ENCODE measurements around the gene UNC13B.
"Not testable (repeated sequence)": the region's sequence is repeated elsewhere in the genome, so short reads cannot be mapped to it uniquely, and the experiment has no call there.

UNC13B gene

DNA sequence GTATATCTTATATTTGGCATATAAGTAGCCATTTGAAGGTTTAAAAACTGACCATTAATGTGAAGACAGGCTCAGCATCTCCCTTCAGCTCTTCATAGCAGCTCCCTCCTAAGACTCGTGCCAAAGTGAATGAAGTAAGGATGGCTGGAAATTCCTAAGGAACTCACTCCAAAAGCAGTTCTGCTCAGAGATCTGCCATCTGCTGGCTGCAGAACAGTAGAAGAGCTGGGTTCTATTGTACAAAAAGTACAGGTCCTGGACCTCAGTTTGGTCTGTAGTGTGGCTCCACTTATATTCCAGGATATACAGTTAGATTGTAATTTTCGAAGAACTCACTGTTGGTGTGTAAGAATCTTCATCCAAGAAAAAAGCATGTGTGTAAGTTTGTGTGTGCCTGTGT, 223.2 kb downstream of the UNC13B start:
- DNase-seq: no peak

DNA sequence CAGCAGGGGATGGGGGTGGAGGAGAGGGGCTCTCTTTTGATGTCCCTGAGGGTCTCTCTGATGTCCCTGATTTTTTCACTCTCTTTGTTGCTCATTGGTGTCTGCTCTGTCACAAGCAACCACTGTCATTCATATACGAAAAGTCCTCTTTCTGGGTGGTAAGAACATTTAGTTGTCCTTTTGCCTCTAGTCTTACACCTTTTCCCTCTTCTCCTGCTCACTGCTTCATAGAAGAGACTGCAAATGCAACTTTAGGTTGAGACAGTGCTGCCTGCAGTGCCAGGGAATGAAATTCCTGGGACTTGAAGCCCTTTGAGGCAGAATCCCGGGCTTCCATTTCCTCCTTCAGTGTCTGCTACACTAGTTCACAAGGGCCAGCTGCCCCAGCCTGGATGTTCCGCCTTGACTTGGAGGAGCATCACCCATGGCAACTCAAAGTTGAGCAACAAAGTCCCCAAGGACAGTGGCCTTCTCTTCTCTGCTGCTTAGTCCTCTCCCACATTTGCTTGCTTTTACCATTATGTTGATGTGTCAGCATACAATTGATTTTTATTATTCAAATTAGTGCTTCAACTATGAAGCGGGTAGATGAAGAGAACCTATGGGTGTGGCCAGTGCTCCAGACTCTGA, 233.4 kb downstream of the UNC13B start:
- no peak for DNase-seq

DNA sequence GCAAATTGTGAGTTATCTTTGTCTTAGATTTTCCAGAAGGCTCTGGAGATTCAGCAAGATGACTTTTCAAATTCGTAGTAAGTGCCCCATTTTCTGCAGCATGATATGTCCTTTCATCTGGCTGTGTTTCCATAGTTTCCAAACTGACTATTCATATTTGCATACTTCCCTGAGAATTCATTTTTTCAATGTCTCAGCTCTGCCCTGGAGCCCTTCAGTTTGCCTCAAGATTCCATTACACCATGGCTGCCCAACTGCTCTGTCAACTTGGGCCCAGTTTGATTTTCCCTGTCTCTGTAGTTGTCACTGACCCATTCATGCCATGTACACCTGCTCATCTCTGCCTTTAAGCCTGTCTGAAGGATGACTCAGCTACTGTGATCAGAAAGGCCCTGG, 233.9 kb downstream of the UNC13B start:
- DNase-seq: no peak

DNA sequence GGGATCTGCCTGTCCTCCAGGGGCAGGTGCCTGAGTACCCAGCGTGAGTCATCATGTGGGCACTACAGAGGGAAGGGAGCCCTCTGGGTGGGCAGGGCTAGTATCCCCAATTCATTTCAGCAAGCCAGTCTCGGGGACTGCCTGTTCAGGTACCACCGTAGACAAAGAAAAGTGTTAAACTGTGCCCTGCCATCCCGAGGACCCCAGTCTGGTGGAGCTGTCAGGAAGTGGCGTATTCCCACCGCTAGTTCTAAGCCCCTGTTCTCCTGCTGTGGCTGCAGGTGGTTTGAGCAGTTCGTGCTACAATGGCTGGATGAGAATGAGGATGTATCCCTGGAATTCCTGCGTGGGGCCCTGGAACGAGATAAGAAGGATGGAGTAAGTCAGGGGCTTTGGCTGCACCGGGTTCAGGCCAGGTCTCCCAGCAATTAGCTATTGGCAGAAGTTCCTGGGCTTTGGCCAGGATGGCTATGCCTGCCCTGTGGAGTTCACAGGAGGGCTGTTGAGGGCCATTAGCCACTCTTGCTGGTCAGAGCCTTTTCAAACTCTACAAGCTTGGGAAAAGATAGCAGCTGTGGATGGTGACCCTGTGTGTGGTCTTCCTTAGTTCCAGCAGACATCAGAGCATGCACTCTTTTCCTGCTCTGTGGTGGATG, 234.9 kb downstream of the UNC13B start:
- no peak for DNase-seq

DNA sequence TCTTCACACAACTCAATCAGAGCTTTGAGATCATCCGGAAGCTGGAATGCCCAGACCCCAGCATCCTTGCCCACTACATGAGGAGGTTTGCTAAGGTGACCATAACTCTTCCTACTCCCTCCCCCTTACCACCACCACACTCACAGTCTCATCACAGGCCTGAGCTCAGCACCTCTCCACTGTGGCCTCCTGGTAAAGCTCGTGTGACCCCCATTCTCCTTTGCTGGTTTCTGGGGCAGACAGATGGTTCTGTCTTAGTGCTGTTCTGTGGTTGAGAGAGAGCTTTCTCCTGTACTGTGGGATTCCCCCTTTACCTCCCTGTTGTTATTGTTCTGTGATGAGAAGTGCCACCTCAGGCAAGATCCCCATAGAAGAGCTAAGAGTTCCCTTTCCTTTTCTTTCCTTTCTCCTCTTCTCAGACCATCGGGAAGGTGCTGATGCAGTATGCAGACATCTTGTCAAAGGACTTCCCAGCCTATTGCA, 235.4 kb downstream of the UNC13B start:
- DNase-seq: no peak

DNA sequence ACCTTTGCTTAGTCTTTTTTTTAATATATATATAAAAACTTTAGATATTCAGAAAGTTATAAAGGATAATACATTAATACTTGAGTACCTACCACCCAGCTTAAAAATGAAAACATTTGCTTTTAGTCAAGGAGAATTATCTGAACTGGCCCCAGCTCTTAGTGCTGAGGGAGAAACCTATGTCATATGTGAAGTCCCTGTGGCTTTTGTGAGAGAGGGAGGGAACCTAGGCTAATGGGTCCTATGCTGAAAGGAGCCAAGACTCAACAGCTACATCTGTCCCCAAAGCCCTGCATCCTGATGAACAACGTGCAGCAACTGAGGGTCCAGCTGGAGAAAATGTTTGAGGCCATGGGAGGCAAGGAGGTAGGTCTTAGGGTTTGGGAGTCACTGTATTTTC, 236.1 kb downstream of the UNC13B start:
- DNase-seq: no peak

DNA sequence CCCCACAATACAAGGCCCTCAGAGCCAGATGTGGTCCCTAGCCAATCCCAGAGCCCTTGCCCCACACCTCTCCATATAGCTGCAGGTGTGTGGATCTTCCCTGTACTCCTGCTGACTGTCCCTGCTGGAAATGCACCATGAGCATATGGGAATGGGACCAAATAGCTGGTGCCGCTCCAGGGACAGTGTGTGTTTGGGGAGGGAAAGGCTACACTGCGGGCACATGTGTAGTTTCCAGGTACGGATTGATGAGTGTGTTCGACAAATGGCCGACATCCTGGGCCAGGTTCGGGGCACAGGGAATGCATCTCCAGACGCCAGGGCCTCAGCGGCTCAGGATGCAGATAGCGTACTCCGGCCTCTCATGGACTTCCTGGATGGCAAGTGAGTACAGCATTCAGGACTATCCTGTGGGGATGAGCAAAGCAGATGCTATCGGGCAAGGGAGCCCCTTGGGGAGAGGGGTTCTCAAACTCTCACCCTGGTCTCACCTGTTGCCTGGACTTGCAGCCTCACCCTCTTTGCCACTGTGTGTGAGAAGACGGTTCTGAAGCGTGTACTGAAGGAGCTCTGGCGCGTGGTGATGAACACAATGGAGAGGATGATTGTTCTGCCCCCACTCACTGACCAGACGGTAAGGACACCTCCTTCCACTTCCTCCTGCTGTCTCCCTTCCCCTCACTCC, 237.0 kb downstream of the UNC13B start:
- DNase-seq: no peak

DNA sequence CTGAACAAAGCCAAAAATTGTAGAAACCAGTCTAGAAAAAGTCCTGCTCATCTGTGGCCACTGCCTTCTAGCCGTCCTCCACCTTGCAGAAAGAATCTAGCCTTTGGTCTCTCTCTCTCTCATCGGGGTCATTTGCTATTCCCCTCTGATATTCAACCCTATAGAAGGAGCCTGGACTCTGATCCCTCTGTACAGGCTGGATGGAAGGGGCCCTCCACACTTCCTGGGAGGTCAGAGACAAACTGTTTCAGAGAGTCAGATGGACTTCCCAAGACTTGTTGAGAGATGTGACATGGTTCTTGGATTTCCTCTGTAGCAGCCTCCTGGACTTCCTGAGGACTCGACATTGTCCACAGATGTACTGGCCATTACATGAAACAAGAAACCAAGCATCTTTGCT, 243.1 kb downstream of the UNC13B start:
- no peak for DNase-seq

DNA sequence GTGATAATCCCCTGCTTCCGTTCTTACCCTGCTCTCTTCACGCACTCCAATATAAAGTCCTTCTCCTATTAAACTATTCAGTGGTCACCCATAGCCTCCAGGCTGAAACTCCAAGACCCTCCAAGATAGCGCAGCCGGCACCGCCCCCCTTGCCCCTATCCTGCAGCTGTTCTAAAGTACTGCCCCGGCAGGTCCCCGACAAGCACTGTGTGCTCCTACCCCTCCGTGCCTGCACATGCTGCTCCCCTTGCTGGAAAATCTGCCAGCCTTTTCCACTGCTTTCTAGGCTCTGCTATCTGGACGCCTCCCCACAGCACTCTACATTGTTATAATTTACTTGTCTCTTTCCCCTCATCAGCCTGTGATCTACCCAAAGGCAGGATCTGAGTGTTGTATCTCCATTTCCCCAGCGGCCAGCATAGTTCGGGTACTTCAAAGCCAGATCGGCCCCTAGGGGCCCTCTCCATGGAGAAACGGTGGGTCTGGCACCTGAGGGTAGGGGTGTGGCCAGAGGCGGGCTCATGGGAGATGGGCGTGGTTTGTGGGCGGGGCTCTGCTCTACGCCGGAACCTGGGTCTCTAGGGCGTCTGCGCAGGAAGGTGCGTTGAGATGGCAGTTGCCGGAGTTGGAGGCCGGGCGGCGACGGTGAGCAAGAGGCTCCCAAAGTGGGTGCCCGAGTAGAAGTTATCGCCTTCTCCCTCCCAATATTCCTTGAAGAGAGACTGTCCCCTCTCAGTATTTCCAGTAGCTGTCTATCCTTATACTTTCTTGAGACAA, 244.6 kb downstream of the UNC13B start:
- DNase-seq: no peak

DNA sequence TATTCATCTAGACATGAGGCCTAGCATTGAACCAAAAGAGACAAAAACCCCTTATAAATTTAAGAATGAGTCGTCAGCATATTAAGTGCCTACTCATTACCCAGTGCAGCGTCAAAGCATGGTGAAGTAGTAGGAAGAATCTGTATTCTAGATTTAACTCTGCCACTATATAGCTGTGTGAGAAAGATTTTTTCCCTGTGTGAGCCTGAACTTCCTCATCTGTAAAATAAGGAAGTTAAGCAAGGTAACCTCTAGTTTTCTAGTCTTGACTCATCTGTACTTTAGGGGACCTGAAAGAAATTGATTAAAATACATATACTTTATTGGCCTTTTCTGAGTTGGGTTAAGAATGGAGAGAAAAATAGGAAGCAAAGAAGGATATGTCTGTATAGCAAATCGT, 246.0 kb downstream of the UNC13B start:
- DNase-seq: no peak

DNA sequence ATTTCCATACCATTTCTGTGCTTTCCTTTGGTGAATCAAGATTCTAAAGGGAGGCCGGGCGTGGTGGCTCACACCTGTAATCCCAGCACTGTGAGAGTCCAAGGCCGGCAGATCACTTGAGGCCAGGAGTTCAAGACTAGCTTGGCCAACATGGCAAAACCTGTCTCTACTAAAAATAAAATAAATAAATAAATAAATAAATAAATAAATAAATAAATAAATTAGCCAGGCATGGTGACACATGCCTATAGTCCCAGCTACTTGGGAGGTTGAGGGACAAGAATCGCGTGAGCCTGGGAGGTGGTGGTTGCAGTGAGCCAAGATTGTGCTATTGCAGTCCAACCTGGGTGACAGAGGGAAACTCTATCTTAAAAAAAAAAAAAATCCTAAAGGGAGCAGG, 247.6 kb downstream of the UNC13B start:
- not testable (repeated sequence) for DNase-seq

DNA sequence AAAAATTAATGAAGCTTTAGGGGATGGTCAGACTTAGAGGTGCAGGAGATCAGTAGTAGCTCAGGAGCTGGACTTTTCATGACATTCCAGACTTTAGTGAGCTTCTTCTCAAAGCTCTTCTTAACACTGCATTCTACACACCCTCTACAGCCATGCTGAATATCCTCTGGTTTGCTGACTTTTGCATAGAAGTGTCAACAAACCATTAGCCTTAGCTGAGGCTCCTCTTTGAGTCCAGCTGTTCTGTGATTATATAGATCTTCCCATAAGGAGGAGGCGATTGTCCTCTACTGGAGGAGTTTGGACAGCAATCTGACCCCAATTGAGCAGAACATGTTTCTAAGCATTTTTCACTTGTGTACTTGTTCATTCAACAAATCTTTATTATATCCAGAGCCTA, 253.1 kb downstream of the UNC13B start:
- no peak for DNase-seq

DNA sequence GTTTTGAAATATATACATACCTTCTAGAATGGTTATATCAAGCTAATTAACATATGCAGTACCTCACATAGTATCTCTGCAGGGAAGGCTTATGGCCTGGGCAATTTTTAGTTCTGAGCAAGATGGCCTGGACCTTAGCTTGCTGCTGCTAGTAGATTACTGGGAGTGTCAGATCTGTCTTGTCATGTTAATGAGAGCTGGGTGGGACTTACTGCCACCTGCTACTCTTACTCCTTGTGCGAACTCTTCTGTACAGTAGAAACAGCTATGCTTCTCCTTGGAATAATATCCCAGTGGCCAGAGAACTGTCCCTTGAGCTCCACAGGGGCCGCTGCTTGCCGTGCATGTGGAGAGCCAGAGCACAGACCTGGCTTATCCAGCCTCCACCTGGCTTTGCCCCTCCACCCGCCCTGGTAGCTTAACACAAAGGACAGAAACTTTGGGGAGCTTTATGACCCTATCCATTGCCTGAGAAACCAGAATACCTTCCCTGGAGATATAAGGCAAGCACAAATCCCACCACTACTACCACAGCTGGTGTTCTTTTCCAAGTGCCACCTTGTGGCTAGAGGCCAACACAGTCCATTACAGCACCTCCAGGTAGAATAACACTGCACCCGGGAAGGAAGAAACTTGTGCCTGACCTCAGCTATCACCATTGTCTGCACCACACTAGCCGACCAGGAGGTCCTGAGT, 253.7 kb downstream of the UNC13B start:
- no peak for DNase-seq

DNA sequence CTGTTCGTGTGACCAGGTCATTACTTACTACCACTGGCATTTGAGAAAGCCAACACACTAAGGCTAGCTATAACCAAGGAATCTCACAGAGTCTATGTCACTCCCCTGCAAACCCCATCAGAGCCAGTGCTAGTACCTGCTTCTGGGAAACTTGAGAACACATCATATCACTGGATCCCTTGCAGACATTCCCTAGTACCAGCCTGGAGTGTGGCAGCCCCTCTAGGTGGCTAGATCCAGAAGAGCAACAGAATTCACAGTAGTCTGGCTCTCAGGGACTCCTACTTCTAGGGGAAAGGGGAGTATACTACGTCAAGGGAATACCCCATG, 254.3 kb downstream of the UNC13B start:
- DNase-seq: no peak

DNA sequence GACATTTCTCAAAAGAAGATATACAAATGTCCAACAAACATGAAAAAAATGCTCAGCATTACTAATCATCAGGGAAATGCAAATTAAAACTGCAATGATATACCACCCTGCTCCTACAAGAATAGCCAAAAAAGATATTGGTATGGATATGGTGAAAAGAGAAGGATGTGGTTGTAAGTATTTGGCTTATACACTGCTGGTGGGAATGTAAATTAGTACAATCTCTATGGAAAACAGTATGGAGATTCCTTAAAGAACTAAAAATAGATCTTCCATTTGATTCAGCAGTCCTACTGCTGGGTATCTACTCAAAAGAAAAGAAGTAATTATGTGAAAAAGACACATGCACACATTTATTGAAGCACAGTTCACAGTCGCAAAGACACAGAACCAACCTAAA, 260.5 kb downstream of the UNC13B start:
- no peak for DNase-seq

DNA sequence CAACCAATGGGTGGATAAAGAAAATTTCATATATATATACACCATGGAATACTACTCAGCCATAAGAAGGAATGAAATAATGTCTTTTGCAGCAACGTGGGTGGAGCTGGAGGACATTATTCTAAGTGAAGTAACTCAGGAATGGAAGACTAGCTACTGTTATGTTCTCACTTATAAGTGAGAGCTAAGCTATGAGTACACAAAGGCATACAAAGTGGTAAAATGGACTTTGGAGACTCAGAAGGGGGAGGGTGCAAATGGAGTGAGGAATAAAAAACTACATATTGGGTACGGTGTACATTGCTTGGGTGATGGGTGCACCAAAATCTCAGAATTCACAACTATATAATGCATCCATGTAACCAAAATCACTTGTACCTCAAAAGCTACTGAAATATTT, 260.9 kb downstream of the UNC13B start:
- no peak for DNase-seq

DNA sequence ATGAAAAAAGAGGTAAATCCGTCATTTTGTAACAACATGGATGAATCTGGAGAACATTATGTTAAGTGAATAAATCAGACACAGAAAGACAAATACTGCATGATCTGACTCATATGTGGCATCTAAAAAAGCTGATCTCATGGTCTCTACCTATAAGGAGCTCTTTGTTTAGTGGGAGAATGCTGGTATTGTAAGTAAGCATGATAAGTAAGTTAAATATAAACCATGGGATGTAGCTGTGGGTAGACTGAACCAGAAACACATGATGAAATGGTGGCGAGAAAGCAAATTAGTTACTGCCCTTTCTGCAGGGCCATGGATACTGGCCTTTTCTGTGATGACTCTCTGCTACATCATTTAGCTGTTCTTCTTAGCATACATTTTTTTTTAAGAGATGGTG, 261.7 kb downstream of the UNC13B start:
- no peak for DNase-seq

DNA sequence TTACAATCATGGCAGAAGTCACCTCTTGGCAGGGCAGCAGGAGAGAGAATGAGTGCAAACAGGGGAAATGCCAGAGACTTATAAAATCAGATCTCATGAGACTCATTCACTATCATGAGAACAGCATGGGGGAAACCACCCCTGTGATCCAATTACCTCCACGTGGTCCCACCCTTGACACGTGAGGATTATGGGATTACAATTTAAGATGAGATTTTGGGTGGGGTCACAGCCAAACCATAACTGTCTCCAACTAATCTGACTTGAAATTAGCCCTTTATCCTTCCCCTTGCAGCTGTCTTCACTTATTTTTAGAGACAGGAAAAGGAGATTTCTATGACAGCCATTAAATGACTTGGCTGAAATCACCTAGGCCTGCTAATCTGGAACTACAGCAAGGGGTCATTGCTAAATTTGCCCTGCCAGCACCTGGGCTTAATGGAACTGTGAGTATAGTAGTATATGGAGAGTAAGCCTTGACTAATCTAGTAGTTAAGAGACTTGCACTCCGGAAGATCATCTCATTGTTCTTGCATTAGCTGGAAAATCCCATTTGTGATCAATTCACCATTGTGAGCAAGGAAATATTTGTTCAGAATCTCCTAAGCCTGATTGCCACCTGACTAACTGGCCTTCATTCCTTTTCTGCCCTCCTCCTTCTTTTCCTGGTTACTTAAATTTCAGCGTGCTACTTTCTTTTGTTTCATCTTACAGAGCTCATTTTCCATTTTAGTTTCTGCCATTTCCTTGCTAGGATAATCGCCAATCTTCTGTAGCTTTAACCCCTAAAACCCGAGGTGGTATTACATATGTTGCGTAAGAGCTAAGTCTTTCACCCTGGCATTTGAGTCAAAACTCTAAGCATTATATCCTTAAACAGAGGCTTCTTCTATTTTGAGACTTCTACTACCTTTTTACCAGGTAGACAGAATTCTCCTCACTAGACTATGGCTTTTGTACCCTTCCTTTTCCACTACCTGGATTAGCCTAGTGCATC, 262.8 kb downstream of the UNC13B start:
- DNase-seq: no peak

DNA sequence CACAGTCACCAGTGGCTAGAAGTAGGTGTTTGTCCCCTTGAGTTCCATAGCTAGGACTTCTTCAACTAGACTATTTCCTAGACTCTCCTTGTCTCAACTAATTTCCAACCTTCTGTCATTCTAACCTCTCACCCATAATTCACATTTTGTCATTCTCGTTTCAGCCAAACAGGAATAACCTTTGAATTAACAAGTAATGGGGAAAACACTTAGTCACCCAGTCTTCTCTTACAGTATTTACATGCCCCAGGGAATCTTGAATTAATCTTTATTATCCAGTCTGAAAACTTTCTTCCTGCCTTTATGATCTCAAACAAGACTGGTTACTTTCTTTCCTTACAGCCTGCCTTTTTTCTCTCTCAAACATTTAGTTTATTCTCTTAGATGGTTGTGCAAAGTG, 264.8 kb downstream of the UNC13B start:
- DNase-seq: no peak

DNA sequence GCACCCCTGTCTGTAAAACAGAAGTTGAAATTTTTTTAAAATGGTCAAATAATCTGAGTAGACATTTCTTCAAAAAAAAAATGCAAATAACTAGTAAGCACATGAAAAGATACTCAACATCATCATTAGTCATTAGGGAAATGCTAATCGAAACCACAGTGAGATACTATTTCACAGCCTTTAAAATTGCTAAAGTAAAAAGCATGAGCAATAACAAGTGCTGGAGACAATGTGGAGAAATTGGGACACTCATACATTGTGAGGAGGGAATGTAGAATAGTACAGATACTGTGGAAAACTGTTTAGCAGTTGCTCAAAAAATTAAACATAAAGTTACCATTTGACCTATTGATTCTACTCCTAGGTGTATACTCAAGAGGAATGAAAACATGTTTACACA, 269.7 kb downstream of the UNC13B start:
- no peak for DNase-seq

DNA sequence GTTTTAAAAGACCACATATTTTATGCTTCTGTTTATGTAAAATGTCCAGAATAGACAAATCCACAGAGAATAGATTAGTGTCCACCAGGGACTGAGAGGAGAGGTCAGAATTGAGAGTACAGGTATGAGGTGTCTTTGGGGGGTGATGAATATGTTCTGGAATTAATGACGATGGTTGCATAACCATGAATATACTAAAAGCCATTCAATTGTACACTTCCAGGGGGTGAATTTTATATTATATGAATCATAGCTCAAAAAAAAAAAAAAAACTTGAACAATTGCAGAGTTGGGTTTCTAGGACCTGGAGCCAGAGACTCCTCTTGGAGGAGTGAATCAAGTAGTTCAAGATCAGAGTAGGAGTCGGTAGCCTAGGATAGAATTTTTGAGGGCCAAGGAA, 270.3 kb downstream of the UNC13B start:
- DNase-seq: no peak
